IPS-NIHi7 (cell line): ENCODE results near the gene SCGB1A1.
A peak's percentile ranks its signal among the peaks of the same experiment; 100 is the strongest.
"Not testable (repeated sequence)": the region's sequence is repeated elsewhere in the genome, so short reads cannot be mapped to it uniquely, and the experiment has no call there.

Experiments
- DNase-seq: peaks from one replicate; pipeline ENCODE4 v3.0.0; 2012; ENCODE audit warnings: mixed read lengths; ENCODE audit errors: extremely low spot score

SCGB1A1 gene

DNA sequence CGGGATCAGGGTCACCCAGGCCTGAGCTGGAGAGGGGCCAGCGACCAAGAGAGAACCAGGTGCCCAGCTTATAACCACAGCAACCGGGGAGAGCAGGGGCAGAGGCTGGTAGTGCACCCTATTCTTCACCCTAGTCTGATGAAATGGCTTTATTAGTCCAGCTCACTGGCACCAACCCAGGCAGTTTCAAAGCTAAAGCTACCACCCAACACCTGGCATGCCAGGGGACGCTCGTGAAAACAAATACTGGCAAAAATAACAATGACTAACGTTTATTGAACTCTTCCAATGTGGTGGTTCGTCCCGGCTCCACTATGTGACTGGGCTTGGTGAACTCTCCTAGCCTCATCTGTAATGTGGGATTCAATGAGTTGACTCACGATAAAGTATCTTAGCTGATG is 30.6 kb downstream of the SCGB1A1 start:
- DNase-seq, result no peak

DNA sequence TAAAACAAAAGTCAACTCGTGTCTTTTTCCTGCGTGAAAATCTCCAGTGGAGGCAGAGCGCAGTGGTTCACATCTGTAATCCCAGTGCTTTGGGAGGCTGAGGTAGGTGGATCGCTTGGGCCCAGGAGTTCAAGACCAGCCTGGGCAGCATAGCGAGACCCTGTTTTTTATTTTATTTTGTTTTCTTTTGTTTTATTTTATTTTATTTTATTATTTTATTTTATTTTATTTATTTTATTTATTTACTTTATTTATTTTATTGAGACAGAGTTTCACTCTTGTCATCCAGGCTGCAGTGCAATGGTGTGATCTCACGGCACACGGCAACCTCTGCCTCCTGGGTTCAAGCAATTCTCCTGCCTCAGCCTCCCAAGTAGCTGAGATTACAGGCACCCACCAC is 31.1 kb downstream of the SCGB1A1 start:
- not testable (repeated sequence) for DNase-seq

DNA sequence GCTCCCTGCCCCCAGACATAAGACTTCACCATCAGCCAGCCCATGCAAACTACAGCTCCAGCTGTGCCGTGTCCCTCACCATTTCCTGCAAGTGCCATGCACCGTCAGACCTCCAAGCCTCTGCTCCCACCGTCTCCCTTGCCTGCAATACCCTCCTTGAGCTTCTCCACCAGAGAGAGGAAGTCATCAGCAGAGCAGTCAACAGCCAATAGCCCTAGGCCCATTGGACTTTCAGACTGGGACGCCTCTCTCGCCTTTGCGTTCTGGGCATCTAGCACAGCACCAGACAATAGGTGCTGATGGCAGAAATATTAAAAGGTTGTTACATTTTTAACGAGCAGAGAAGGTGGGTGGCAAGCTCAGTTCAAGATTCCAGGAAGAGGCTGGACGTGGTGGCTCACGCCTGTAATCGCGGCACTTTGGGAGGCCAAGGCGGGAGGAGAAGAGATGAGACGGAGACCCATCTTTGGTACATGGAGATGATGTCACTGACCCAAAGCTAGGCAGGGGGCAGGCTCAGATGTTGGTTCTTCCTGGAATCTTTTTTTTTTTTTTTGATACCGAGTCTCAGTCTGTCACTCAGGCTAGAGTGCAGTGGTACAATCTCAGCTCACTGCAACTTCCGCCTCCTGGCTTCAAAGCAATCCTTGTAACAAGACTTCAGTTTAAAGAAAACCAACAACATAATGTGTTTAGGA is 31.9 kb downstream of the SCGB1A1 start:
- DNase-seq, result no peak

DNA sequence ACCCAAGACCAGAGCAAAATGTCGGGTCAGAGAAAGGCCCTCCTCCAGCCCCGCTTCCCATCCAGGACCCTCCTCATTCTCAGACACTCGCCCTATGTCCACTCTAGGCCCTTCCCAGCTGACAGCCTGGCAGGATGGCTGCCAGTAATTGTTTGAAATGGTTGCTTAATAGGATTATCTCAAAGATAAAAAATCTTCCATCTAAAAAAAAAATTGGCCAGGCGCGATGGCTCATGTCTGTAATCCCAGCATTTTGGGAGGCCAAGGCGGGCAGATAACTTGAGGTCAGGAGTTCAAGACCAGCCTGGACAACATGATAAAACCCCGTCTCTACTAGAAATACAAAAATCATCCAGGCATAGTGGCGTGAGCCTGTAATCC is 32.4 kb downstream of the SCGB1A1 start:
- DNase-seq, result no peak

DNA sequence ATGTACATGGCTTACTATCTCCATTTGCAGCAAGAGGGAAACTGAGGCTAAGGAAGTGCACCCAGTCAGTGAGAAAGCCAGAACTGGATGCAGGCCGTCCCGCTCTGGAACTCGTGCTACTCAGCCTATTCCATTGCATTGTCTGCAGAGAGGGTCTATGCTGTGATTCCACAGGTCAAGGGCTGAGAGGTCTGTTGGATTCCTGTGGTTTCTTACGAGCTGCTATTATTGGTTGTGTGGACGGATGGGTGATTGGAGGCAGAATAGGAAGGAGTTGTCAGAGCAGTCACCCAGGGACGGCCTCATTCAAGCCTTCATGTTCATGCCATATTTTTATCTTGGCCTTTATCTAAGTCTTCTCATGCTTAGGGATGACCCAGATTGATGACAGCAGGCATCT is 33.4 kb downstream of the SCGB1A1 start:
- no peak for DNase-seq

DNA sequence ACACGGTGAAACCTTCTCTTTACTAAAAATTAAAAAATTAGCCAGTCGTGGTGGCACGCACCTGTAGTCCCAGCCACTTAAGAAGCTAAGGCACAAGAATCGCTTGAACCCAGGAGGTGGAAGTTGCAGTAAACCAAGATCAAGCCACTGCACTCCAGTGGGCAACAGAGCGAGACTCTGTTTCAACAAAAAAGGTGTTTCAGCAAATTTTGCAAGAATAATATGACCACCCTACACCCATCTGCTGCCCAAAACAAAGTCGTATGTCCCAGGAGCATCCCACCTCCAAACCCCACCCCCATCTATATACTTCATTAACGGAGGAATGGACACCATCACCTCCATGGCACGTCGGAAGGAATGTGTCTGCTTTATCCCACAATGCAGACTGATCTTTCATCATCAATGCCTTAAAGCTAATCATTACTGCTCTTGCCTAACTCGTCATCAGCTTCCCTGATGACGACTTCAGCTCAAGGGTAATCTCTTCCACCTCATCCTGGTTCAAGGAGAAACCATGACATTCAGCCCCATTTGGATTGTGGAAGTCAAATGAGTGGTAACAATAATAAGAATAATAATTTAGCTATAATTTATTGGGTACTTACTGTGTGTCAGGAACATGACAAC is 34.1 kb downstream of the SCGB1A1 start:
- no peak for DNase-seq

DNA sequence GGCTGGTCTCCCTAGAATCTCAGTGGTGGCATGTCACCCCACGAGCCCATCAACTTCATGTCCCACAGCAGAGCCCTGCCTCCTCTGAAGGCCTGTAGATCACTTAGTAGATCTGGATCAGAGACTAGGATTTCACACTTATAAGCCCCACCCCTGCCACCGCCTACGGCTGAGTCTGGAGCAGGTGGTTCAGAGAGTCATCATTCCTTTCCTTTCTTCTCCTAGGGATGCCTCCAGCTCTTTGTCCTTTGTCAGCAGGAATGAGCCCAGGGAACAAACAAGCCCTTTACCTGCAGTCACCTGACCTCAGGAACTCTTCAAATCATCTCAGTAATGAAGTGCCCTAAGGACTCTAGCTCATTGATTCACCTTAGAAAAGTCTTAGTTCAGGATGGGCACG is 37.8 kb downstream of the SCGB1A1 start:
- DNase-seq, result peak; percentile 56

DNA sequence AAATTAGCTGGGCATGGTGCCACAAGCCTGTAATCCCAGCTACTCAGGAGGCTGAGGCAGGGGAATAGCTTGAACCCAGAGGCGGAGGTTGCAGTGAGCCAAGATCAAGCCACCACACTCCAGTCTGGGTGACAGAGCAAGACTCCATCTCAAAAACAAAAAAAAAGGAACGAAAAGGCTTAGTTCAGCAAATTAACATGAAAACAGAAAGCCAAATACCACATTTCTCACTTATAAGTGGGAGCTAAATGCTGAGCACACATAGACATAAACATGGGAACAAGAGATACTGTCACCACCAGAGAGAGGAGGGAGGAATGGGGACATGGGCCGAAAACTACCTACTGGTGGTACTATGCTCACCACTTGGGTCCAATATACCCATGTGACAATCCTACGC is 38.6 kb downstream of the SCGB1A1 start:
- DNase-seq, result no peak

DNA sequence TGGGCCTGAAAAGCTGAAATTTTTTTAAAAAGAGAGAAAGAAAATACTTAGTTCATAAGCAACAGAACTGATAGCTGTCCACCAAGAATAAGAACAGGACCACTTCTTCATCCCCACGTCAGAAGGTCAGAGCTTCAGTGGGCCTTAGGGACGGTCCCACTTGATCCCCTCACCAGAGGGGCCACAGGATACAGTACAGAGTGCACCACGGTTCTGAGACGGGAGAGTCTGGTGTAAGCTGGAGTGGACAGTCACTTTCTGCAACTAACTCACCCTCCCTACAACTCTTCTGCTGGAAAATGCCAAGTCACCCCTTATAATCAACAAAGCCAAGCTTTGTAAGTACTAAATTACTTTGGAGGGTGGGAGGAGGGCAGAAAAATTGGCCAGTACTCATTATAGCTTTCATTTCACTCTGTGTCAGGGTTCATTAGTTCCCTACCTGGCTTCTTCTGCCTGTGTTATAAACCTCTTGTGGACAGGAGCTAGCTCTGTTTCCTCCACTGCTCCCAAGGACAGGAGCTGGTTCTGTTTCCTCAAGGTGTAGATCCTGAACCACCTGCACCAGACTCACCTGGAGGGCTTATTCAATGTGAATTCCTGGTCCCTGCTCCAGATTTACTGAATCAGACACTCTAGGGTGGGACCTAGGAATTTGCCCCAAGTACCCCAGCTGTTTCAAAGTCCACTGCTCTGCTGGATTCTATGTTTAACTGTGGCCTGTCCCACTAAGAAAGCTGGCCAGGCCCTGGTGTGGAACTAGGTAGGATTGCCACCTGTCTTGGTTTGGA is 39.6 kb downstream of the SCGB1A1 start:
- no peak for DNase-seq

DNA sequence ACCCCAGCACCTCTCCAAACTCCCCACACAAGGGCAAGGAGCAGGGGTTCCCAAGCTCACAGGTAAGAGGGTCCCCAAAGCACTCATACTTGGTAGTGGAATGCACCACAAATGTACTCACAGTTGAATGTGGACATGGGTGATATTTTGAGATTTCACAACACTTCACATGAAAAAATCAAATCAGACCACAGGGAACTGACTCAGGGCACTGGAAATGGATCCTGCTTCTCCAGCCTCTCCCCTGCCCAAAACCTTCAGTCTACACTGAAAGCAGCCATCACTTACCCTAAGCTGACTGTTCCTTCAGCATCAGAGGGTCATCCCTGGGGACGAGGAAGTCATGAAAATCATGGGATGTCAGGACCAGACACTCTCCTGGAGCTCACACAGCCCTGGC is 40.2 kb downstream of the SCGB1A1 start:
- no peak for DNase-seq

DNA sequence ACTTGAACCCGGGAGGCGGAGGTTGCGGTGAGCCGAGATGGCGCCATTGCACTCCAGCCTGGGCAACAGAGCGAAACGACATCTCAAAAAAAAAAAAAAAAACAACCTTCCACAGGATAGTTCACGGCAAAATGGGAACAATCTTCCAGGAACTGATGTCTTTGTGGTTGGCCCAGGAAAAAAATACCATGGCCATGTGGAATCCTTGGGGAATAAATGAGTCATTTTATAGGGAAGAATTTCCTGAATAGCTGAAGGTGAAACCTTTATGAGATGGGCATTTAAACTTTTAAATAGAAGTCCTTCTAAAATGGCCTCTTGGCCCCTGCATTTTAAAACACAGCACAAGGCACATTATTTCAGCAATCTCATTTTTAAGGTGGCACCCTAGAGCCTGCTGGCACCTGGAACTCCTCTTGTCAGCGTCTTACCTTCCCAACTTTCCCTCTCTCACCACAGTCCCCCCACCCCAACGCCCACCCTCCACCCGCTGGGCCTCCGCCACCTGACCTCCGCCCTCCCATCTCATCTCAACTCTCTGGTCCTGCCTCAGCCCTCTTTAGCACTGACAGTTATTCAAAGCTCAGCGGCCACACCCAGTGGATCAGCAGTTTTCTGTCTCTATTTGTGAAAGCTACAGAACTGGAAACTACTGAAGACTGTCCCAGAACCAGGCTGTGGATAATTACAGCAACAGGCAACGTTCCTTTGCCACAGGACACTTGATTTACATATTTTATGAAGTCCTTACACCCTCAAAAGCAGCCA is 43.1 kb downstream of the SCGB1A1 start:
- no peak for DNase-seq

DNA sequence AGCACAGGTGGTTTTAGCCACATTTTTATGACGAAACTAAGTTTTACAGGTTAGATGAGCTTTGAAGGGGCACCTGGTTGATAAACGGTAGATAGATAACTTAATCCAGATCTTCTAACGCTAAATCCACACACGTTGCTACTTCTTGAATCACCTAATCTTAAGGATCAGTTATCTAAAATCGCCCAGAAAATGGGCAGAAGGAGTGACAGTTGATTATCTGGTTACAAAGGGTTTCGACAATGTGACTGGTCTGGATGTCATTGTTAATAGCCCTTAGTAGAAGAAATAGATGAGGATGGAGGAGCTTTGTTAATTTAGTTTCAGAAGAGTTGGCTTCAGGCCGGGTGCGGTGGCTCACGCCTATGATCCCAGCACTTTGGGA is 43.7 kb downstream of the SCGB1A1 start:
- no peak for DNase-seq

DNA sequence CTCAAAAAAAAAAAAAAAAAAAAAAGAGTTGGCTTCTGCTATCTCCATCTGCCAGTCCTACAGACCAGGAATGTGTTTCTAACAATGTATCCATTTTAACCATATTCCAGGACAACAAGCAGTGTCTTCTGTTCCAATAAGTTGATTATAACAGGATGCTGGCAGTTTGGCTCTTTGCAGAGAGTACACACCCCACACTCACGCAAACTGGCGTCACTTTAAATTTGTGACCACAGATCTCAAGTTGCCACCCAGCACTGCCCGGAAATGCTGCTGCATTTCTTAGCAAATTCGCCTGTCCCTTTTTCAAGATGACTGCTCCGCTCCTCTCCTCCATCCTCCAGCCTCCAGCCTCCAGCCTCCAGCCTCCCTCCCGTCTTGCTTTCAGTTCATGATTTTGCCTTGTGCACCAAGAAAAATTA is 44.3 kb downstream of the SCGB1A1 start:
- no peak for DNase-seq

DNA sequence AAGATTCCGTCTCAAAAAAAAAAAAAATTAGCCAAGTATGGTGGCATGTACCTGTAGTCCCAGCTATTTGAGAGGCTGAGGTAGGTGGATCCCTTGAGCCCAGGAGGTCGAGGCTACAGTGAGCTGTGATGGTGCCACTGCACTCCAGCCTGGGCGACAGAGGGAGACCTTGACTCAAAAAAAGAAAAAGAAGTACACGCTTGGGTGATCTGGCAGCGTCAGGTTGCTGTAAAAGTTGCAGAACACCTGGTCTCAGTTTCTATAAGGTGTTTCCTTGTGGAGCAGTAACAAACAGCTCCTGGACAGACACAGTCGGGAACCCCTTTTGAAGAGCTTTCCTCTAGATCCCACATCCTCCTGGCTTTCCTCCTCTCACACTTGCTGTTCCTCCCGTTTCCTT is 45.8 kb downstream of the SCGB1A1 start:
- DNase-seq, result no peak

DNA sequence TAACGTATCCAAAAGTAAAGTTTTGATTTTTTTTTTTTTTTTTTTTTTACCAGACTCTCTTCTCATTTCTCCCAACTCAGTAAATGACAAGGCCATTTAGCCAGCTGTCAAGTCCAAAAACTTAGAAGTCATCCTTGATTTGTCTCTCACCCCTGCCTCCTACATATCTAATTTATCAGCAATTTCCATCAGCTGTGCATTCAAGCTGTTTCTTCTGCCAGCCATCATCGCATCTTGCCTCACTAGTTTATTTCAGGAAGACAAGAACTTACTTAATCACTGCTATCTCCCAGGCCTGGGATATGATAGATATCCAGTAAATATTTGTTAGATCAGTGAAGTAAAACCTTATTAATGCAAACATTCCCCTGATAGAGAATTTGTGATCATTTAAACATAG is 47.6 kb downstream of the SCGB1A1 start:
- DNase-seq, result no peak

DNA sequence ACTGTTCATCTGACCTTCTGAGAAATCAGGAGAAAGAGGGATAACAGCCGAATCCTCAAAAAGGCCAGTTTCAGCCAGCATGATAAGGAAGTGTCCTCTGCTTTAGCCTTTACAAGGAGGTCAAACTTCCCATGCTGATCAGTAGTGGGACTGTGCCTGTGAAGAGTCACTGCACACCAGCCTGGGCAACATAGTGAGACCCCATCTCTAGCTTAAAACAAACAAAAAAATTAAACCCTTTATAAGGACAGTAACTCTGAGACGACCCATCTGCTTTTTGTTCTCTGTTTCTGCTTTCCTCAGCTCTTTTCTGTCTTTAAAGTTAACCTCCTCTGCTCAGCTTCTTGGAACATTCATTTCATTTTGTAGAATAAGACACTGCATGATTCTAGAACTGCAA is 49.7 kb downstream of the SCGB1A1 start:
- DNase-seq, result no peak

DNA sequence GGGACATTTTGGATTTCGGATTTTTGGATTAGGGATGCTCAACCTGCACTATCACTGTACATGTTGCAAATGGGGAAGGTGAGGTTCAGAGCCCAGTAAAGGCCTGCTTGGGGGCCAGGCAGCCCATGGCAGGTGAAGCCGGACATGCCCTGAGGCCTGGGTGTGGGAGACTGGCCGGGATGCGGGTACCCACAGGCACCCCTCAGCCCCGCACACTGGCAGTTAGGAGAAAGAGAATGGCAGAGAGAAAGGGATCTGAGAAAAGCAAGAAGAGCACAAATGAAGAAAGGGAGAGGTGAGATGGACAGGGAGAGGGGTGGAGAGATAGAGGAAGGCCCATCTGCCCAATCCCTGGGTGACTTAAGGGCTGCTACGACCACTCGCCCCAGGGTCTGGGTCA is 52.8 kb downstream of the SCGB1A1 start:
- no peak for DNase-seq

DNA sequence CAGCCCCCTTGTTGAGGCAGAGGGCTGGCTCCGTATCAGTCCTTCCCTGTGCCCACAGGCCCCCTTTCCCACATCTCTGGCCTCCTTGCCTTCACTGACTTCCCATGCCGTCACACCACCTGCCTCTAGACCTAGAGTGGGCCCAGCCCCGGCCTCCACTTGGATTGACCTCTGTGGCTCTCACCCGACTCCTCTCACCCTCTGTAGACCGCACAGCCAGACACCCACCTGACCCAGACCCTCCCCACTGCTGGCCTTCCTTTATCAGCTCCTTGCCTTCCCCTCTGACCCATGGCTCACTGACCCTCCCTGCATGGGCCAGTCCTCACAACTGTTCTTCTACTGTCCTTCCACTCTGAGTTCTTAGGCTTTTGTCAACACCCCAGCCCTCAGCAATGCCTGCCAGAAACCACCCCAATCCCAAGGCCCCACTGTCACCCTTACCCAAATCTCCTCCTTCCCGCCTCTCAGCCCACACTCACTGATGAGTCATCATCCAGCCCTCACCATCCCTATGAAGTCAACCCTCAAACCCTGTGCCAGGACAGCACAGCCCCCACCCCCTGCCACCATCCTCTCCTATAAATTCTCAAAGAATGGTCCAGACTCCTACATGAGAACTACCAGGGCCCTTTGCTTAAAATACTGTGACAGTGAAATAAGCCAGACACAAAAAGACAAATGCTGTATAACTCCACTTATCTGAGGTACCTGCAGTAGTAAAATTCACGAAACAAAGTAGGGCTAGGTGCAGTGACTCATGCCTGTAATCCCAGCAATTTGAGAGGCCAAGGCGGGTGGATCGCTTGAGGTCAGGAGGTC is 53.4 kb downstream of the SCGB1A1 start:
- DNase-seq, result peak; percentile 48
